Stimulated activated CD4-positive, alpha-beta T cell treated with anti-CD3 and anti-CD28 coated beads, Interleukin-15, amount 100 ng/mL, for 48 hours (primary cell): Measurements from ENCODE around the gene TBC1D14.

ENCODE experiments used
- DNase-seq, 2 donors: peaks; one replicate each; pipeline ENCODE4 v3.0.0-alpha.2; 2020; ENCODE audit warnings: low read depth in 2 of 2

Gene TBC1D14

GRCh38 chr4:6999172-7000086, 89.8 kb downstream of the TBC1D14 start:
- no peak for DNase-seq

GRCh38 chr4:7000421-7001176, 91.0 kb downstream of the TBC1D14 start:
- DNase-seq = no peak

- DNase-seq = no peak
Observed at GRCh38 chr4:7001271-7001670, 91.6 kb downstream of the TBC1D14 start.

- DNase-seq = no peak
Observed at GRCh38 chr4:7002336-7002735, 92.7 kb downstream of the TBC1D14 start.

GRCh38 chr4:7003176-7003878, 93.7 kb downstream of the TBC1D14 start:
- DNase-seq = no peak

DNA sequence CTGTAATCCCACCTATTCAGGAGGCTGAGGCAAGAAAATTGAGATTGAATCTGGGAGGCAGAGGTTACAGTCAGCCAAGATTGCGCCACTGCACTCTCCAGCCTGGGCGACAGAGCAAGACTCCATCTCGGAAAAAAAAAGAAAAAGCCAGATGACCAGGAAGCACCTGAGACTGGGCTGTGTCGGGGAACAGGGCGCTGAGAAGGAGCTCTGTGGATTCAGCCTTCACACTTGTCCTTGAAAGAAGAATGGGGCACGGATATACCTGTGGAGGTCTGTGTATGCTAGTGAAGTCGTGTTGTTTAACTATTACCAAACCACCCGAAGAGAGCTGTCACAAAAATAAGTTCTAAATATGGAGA, 94.2 kb downstream of the TBC1D14 start:
- no peak for DNase-seq

GRCh38 chr4:7004331-7004730, 94.7 kb downstream of the TBC1D14 start:
- no peak for DNase-seq

- DNase-seq = no peak
Observed at GRCh38 chr4:7005571-7005970, 95.9 kb downstream of the TBC1D14 start.

DNA sequence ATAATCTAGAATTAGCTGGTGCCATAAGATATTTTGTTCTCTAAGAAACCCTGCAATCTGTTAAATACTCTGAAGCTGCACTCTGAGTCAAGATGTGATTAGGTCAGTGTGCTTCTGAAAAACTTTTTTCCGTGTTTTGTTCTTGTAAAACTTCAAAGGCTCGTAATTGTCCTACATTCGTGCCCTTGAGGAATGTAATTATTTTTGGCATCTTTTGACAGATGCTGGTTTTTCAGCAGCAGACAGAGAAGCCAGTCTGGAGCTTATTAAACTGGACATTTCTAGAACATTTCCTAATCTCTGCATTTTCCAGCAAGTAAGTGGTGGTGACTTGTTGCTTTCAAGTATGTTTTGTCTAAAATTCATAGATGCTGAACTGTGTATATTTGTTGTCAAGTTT, 96.8 kb downstream of the TBC1D14 start:
- DNase-seq = no peak

DNA sequence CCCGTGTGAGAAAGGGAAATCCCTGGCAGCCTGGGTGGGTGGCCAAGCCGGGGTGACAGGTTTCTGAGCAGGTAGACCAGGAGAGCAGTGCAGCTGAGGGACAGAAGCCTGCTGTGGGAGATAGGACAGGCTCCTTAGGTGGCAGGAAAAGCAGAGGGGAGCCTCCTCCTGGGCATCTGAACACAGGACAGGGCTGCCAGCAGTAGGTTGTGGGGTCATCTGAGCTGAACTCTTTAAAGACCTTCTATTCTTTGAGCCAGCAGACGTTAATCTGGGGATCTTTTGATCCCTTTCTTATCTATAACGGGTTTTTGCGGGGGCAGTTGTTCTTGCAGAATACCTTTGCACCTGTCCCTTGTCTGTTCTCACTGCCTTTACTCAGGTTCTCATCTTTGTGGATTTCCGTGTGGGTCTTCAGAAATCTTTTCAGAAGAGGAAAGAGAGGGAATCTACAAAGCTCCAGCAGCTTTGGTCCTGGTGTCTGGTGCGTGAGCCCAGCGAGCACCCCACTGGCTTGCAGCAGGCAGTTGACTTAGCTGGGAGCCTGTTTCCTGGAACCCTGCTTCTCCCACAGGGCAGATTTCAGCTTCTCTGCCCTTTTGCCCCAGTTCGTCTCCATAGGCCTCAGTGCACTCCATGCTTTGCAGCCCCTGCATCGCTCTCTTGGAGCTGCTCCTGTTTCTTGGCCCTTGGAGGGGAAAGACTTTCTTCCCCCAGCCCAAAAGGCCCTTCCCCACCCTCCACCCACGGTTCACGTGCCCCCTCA, 97.7 kb downstream of the TBC1D14 start:
- no peak for DNase-seq

DNA sequence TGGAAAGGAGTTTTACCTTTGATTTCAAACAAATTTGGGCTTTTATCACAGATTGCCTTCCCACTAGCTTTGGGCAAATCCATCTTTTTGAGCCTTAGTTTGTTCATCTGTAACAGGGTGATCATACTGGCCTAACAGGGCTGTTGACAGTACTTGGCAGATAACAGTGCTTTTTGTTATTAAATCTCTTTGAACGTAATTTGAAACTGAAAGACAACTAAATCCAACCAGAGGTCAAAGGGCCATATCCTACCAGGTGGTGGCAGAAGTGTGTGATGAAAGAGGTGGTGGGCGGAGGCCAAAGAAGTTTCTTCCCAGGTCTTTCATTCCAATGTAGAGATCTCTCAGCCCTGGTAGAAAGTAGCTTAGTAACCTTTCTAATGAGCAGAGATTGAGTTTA, 98.3 kb downstream of the TBC1D14 start:
- DNase-seq = no peak

GRCh38 chr4:7009564-7009963, 99.9 kb downstream of the TBC1D14 start:
- DNase-seq = no peak

GRCh38 chr4:7013175-7013574, 103.5 kb downstream of the TBC1D14 start:
- DNase-seq = no peak

DNA sequence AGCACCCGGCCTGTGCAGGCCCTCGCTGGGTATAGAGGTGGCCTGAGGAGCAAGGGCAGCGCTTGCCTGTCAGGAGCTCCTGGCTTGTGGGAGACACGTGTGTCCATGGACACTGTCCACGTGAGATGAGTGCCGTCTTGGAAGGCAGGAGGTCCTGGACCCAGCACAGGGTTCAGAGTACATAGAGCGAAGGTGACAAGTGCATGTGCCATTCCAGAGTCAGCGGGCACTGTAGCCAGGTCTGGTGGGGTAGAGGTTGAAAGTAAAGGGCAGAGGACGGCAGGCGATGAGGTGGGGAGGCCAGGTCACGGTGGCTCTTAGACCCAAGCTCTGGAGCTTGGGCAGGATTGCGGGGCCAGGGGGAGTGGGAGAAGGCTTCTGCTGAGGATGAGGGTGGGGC, 105.2 kb downstream of the TBC1D14 start:
- no peak for DNase-seq

- no peak for DNase-seq
Observed at GRCh38 chr4:7015383-7016035, 105.9 kb downstream of the TBC1D14 start.

- DNase-seq = no peak
Observed at GRCh38 chr4:7016086-7016485, 106.5 kb downstream of the TBC1D14 start.

- DNase-seq = no peak
Observed at GRCh38 chr4:7016512-7016911, 106.9 kb downstream of the TBC1D14 start.

- DNase-seq = no peak
Observed at GRCh38 chr4:7017446-7018048, 107.9 kb downstream of the TBC1D14 start.

DNA sequence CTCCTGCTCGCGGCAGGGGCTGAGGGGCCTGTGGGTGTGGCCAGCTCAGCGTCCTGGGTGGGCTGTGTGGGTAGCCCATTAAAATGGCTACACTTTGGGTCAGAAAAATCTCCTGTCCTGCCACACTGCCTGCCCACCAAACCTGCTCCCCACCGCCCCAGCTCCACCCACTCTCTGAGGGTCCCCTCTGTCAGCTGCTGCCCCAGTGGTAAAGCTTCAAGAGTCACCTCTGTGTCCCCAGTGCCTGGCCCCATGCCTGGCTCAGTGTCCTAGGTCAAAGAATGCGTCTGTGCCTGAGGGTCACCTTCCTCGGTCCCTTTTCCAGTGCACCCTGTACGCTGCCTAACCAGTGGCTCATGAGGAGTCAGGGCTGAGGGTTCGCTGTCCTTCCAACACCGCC, 108.7 kb downstream of the TBC1D14 start:
- no peak for DNase-seq

DNA sequence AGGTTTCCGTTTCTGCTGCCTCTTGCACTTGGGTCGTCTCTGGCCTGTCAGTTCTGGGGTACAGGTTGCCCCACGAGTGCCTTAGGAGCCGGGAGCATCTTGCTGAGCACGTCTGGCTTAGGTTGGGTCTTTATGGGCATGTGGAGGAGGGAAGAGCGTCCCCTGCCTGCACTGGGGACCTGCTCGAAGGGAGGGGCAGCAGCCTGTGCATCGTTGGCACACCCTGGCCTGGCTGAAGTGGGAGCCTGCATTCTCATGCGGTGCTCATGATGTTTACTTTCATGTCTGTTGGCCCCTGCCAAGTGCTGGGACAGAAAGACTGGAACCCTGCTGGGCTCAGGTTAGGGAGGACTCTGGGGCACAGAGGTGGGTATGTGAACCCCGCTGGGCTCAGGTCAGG, 109.7 kb downstream of the TBC1D14 start:
- no peak for DNase-seq

GRCh38 chr4:7020290-7020689, 110.7 kb downstream of the TBC1D14 start:
- DNase-seq = no peak
